Germinal center (tissue), 1 donor: ENCODE data around the gene AMD1.
"Not testable (repeated sequence)": the region's sequence is repeated elsewhere in the genome, so short reads cannot be mapped to it uniquely, and the experiment has no call there.

Source experiments
- DNase-seq: peaks from one replicate; pipeline ENCODE4 v3.0.0; 2012; ENCODE audit warnings: mixed read lengths, low spot score

AMD1 gene

DNA sequence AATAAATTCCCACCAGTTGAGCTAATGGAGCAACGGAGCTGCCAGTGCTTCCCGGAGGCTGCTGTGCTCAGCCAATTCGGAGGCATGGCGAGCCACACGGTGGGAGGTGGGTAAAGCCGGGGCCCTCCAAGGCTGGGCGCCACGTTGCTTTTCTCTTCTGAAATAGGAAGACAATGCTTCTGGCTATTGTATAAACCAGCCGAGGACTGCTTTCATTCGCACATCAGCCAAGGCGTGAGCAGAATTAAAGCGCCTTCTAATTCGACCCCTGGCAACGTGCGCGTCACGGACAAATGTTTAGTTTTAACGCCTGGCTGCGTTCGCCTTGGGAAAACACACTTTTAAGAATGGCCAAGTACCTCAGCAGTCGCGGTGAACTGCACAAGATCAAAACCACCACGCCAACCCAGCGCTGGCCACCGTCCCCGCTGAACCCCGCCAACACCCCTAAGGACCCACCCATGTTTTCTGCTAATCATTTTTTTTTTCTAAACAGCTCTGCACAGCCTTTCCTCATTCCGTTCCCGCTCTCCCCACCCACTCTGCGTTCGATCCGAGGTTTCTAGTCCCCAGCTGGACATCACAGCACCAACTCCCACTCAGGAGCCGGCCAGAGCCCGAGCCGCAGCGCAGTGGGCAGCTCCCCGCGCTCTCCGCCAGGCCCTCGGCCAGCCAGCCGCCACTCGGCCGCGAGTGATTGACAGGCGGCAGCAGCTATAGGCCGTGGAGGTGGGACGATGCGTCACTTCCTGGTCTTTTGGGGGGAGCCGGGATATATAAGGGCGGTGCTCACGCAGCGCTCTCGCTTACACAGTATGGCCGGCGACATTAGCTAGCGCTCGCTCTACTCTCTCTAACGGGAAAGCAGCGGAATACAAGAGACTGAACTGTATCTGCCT is at the start of gene AMD1:
AMD1 (plus strand) TSS at position 805 of the 899 bp plus-strand sequence. CDS start 321 bp downstream, outside the sequence.
- DNase-seq: peak; percentile 97

DNA sequence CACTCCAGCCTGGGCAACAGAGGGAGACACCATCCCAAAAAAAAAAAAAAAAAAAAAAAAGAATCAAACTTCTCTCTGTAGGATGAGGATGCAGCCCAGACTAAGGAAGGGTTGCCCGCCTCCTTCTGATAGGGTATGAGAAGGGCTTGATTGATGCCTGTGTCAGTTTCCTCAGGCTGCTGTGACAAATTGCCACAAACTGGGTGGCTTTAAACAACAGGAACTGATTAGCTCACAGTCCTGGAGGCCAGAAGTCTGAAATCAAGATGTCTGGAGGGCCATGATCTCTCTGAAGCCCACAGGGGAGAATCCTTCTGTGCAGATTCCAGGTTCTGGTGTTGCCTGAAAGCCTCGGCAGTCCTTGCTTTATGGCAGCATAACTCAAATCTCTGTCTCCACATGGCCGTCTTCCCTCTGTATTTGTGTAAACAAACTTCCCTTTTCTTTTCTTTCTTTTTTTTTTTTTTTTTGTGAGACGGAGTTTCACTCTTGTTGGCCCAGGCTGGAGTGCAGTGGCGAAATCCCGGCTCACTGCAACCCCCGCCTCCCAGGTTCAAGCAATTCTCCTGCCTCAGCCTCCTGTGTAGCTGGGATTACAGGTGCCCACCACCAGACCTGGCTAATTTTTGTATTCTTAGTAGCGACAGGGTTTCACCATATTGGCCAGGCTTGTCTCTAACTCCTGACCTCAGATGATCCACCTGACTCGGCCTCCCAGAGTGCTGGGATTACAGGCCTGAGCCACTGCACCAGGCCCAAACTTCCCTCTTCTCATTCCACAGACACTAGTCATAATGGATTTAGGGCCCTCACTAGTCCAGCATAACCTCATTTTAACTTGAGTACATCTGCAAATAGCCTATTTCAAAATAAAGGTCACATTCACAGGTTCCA is 48.1 kb upstream of the AMD1 start:
- DNase-seq: no peak

DNA sequence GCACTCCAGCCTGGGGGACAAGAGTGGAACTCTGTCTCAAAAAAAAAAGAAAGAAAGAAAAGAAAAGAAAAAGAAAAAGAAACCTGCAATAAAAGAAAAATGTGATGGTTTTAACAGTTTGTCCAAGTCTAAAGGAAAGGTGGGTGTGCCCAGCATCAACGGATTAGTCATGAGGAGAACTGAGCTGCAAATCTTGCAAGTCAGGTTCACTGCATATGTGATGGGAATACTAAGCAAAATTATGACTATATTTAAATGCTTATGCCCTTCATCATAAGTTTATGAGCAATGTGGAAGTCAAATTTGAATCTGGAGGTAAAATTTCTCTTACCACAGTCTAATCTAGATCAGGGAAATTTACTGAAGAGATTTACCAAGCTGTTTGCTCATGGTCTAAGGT is 46.2 kb upstream of the AMD1 start:
- DNase-seq: no peak

DNA sequence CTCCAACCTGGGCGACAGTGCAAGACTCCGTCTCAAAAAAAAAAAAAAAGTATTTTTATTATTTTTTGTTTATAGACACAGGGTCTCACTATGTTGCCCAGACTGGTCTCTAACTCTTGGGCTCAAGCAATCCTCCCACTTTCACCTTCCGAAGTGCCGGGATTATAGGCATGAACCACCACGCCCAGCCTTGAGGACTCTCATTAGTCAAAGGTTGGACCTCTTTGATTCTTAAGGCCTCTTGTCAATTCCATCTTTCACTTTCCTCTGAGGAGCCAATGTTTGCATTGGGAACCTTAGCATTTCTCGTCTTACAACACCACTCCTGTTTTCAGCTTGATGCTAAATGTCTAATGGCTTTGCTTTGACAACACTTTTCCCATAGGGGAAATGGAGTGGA is 43.2 kb upstream of the AMD1 start:
- no peak for DNase-seq

DNA sequence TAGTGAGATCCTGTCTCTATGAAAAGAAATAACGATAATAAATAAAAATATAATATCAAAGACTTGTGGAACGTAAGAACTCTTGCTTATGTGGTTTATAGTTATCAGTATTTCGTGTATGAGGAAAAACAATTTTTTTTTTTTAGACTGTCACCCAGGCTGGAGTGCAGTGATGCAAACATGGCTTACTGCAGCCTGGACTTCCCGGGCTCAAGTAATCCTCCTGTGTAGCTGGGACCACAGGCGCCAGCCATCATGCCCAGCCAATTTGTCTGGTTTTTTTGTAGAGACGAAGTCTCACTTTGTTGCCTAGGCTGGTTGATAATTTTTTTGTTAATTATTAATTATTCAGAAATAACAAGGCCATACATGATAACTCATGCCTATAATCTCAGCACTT is 40.8 kb upstream of the AMD1 start:
- DNase-seq: no peak

DNA sequence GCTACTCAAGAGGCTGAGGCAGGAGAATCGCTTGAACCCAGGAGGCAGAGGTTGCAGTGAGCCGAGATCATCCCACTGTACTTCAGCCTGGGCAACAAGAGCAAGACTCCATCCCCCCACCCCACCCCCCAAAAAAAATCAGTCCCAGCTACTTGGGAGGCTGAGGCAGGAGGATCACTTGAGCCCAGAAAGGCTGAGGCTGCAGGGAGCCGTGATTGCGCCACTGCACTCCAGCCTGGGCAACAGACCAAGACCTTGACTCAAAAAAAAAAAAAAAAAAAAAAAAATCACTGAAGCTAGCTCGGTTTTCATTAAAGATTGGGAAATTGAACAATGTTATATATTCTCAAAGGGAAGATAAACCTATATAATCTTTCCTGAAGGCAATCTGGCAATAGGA is 38.8 kb upstream of the AMD1 start:
- not testable (repeated sequence) for DNase-seq

DNA sequence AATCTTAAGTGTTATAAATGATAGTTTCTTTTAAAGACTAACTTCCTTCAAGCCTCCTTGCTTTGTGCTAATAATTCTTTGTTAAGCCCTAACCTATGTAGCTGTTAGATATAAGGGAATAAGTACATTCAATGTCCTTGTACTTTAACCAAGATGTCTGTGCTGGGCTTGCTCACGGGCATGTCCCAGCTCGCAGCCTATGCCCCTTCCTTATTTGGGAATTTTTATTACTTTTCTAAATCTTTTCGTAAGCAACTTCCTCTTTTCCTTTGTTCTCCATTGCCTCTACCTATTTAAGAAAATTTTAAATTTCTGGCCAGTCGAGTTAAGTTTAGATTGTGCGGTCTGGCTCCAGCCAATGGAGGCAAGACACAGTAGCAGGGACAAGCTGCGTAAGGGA is 33.3 kb upstream of the AMD1 start:
- no peak for DNase-seq

DNA sequence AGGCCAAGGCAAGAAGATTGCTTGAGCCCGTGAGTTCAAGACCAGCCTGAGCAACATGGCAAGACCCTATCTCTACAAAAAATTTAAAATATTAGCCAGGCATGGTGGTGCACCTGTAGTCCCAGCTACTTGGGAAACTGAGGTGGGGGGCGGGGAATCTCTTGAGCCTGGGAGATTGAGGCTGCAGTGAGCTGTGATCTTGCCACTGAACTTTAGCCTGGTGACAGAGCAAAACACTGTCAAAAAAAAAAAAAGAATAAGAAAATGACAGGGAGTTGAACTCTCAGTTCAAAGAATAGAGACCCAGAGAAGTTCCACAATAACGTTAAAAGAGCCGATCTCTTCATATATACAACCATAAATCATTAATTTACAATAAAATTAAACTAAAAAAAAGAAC is 24.8 kb upstream of the AMD1 start:
- DNase-seq: no peak

DNA sequence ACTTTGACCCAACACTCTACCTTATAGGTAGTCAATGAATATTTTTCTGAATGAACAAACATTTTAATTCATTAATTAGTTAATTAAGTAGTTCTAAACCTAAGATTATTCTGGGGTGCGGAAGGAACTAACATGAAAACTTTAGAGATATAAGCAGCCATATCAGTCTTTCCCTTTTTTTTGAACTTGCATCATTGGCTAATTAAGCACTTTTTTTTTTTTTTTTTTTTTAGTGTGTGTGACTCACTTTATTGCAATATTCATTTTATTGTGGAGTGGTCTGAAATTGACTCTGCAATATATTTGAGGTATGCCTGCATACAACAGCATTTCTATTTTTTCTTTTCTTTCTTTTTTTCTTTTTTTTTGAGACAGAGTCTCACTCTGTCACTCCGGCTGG is 21.8 kb upstream of the AMD1 start:
- no peak for DNase-seq

DNA sequence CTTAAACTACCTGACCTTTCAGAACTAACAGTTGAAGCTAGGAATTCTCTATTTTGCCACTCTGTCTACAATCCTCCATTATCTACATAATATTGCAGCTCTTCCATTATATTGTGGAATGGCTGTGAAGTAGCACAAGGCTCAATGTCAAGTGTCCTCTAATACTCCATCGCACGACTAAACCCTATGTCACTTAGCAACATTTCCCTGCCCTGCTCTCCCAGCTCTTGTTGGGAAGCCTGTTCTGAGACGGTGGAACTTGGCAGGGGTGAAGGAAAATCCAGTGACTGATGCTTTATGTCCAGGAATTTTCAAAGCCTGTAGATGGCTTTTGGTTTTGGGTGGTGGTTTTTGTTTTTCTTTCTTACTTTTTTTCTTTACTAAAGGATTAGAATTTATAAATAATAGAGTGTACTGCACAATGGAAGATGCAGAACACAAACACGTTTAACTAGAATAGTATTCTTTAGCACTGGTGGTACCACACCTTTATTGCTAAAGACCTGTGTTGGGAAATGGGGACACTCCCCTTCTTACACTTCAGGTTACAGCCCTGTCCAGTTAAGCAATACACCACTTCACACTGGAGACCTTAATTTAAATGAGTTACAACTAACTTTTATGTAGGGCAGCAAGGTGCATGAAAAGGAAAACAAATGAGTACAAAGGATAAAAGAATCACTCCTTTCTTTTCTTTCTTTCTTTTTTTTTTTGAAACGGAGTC is 20.7 kb upstream of the AMD1 start:
- no peak for DNase-seq

DNA sequence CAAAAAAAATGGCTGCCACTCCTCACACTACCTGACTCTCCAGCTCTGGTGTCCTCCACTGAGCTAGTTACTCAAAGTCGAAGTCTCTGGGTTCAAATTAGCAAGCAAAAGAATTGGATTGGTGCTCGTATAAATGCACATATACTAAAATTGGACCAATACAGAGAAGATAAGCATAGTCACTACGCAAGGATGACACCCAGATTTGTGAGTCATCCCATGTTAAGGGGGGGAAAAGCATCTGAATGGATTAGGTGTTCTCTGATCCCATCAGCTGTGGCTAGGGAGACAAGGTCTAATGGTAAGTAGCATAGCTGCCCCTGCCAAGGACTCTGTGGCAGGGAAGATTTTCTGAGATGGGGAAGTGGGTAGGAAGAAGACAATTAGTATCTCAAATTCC is 18.3 kb upstream of the AMD1 start:
- DNase-seq: no peak

DNA sequence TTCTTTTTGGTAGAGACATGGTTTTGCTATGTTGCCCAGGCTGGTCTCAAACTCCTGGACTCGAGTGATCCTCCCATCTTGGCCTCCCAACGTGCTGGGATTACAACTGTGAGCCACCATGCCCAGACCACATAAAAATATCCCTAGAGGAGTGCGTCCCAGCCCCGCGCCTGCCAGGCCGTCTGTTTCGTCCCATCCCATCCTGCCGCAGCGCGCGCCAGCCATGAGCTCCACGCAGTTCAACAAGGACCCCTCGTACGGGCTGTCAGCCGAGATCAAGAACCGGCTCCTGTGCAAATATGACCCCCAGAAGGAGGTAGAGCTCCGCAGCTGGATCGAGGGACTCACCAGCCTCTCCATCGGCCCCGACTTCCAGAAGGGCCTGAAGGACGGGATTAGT is 16.6 kb upstream of the AMD1 start:
- no peak for DNase-seq

DNA sequence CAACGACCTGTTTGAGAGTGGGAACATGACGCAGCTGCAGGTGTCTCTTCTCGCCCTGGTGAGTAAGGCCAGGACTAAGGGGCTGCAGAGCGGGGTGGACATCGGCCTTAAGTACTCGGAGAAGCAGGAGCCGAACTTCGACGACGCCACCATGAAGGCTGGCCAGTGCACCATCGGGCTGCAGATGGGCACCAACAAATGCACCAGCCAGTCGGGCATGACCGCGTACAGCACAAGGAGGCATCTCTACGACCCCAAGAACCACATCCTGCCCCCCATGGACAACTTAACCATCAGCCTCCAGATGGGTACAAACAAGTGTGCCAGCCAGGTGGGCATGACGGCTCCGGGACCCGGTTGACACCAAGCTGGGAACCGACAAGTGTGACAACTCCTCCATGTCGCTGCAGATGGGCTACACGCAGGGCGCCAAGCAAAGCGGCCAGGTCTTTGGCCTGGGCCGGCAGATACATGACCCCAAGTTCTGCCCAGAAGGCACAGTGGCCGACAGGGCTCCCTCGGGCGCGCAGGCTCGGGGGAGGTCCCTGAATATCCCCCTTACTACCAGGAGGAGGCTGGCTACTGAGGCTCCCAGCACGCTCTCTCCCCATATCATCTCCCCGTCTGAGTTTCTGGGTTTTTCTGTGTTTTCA is 15.9 kb upstream of the AMD1 start:
- DNase-seq: no peak

DNA sequence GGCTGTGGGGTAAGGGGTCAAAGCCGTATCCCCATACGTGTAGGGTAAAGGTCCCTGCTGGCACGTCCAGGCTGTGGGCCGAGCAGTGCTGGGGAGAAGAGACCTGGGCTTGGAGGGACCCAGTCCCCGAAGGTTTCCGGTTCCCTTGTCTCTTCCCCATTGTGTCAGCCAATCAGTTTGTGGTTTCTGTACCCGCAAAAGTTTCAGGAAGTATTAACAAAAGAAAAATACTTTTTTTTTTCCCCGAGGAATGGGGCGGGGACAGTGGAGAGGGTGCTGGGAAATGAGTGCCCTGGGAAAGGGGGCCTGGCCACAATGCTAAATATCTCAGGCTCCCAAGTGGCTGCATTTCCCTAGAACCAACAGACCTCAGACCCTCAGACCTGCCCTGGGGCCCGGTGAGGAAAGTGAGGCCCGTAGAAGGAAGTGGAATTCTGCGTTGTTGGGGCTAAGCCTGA is 15.2 kb upstream of the AMD1 start:
- DNase-seq: no peak

DNA sequence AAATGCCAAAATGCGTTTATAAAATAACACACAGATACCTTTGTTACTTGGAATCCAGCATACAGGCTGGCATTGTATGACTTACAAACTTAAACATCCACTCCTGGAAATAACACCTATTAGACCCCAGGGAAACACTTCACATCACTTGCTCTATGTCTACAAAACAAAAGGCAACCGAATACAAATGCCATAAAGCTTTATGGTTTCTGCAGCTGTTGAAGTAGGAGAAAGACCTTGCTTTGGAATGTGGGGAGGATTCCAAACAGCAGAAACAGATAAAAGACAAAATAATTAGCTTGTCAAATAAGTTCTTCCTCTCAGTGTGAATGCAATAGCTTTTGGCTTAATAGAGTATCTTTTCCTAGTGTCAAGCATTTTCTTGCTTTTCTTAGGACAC is 9.8 kb upstream of the AMD1 start:
- no peak for DNase-seq

DNA sequence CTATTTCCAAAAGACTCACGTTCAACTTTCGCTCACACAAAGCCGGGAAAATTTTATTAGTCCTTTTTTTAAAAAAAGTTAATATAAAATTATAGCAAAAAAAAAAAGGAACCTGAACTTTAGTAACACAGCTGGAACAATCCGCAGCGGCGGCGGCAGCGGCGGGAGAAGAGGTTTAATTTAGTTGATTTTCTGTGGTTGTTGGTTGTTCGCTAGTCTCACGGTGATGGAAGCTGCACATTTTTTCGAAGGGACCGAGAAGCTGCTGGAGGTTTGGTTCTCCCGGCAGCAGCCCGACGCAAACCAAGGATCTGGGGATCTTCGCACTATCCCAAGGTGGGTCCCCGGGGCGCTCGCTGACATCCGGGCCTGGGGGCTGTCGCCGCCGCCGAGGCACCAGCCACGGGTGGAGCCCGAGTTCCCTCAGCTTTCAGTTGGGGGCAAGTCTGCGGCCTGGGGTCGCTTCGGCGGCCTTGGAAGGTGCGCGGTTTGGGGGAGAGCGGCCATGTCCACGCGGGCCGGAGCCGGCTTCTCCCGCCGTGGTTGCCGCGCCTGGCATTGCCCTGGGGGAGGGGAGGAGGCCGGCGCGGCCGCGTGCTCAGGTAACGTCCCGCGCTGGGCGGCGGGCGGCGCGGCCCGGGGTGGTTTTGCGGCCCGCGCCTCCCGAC is 429 bp downstream of the AMD1 start:
- peak; percentile 36 for DNase-seq

DNA sequence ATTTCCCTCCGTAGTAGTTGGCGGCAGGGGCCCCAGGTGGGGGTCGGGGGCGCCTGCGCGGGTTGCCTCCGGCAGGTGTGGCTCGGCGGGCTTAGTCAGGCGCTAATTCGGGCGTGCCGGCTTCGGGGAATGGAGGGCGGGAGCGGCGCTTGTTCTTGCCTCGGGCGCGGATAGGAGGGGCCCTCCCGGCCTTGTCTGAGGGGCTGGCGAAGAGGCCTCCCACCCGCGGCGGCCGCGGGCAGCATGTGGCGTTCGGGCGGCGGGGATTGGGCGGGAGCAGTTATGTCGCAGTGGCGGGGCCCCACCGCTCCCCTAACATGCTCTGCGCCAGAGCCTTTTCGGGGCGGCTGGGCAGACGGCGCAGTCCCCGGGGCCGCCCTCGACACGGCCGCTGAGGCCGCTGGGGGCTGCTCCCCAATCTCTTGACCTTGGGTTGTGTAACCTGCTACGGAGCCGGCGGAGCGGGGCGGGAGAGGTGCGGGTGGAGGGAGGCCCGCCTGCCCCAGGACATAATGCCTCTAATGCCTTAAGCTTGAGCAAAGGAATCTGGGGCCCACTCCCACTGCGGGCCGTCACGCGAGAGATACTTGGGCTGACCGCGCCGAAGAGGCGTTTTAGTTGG is 1.1 kb downstream of the AMD1 start:
- peak; percentile 48 for DNase-seq

DNA sequence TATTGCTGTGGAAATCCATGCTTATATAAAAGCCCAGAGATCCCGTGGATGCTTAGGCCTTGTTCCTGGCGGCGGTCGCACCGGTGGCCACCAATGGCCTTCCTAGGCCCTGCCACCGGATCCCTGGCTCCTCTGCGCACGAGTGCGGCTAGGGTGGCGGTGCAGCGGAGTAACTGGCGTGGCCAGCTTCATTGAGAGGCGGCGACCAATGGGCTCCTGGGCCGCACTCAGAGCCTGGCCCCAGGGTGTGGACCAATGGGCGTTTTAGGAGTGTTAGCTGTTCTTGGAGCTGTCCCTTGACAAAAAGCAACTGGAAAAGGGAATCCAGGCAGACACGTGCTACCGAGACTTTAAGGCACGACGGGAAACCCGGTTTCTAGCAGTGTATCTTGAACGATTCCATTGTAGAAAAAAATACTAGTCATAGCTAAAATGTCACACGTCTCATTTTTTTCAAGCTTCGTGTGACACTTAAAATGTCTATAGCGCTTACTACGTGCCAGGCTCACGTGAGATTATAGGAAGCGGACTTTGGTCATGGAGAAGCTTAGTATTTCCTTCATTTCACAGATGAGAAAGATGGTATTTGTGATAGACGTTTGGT is 1.7 kb downstream of the AMD1 start:
- peak; percentile 62 for DNase-seq

DNA sequence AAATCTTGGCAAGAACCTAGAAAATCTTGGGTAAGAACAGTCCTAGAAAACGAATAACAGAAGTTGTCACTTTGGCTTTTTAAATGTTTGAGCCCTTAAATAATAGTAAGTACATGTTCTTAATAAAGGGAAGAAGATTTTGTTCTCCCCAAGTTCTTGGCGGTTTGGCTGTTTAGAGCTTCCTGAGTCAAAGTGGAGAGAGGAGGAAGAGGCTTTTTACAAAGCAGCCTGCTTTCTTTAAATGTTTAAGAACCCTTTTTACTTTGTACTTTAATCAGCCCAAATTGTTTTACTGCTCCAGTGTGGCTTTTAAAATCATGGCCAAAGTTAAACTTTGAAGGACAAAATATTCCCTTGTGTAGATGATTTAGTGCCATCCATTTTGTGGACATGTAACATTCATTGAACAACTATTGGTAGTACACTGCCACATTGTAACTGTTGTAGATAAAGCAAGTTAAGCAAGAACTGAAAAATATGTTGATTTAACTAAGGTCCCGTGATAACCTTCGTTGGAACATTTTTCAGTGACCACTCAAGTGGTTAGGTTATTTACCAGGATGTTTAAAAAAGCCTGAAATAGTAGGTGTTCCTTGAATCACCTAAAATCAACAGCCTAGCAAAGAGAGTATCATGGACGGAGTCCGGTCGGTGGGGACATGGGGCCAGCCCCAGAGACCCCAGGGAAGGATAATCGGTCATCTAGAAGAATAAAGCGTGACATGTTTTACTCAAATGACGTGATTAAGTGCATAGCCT is 2.4 kb downstream of the AMD1 start:
- DNase-seq: no peak

DNA sequence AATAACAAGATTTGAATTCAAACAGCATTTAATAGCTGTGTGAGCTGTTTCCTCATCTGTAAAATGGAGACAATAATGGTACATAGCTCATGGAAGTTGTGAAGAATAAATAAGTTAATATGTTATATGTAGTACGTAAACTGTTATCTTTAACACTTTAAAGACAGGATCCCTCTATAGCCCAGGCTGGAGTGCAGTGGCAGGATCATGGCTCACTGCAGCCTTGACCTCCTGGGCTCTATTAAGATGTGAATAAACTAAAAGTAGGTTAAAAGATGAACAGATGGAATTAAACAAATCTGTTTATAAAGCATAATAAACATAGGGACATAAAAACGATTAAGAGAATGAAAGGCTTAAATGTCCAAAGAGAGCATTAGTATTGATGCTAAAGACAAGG is 3.0 kb downstream of the AMD1 start:
- no peak for DNase-seq
